Measurements from ENCODE around the gene CR1.
"Not testable (repeated sequence)": the region's sequence is repeated elsewhere in the genome, so short reads cannot be mapped to it uniquely, and the experiment has no call there.

The CR1 gene

GRCh38 chr1:207645635-207646081 lies 149.7 kb downstream of the CR1 start:
- DNase-seq = no peak

- no peak for DNase-seq
Observed at GRCh38 chr1:207646171-207646570, 150.2 kb downstream of the CR1 start.

DNA sequence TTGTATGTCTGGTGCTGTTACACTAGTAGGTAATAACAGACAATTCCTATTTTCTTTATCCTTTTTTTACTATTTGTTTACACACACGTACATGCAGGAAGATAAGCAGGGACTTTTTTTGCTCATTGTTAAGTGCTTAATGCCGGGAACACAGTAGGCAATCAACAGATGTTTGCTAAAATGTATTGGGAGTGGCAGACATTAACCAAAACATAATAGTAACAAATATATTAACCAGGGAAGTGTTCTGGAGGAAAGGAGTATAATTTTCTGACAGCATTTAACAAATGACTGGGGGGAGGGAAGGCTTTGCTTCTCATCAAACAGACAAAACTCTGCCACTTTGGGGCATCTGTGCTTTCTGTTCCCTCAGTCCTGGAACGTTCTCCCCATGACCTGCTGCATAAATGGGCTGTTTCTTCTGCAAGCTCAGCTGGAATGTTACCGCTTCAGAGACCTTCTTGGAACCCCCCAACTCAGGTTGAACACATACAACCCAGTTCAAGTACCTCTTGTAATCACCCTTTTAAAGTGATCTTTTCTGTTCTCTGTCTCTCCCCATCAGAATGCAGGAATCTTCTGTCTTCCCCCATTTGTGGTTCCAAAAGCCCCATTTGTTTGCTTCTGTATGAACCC lies 151.1 kb downstream of the CR1 start:
- no peak for DNase-seq

DNA sequence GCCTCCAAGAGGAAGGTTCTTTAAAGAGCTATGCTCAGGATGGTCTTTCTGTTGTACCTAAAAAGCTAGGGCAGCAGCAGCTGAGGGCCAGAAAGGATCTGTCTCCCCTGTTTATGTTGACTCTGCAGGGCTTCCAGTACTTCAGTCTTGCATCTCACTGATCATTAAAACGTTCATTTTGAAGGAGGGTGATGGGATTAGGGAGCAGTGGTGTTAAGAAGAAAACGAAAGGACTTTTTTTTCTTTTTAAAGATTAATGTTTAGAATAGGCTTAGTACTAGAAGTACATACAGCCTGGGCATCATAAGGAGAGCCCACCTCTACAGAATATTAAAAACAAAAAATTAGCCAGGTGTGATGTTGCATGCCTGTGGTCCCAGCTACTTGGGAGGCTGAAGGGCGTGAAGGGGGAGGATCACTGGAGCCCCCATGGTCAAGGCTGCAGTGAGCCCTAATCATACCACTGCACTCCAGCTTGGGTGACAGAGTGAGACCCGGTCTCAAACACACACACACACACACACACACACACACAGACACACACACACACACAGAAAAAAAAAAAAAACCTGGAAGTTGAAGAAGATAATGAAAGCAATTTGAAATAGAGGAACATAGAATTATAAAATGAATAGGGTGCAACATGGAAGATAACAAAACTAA lies 151.8 kb downstream of the CR1 start:
- no peak for DNase-seq

DNA sequence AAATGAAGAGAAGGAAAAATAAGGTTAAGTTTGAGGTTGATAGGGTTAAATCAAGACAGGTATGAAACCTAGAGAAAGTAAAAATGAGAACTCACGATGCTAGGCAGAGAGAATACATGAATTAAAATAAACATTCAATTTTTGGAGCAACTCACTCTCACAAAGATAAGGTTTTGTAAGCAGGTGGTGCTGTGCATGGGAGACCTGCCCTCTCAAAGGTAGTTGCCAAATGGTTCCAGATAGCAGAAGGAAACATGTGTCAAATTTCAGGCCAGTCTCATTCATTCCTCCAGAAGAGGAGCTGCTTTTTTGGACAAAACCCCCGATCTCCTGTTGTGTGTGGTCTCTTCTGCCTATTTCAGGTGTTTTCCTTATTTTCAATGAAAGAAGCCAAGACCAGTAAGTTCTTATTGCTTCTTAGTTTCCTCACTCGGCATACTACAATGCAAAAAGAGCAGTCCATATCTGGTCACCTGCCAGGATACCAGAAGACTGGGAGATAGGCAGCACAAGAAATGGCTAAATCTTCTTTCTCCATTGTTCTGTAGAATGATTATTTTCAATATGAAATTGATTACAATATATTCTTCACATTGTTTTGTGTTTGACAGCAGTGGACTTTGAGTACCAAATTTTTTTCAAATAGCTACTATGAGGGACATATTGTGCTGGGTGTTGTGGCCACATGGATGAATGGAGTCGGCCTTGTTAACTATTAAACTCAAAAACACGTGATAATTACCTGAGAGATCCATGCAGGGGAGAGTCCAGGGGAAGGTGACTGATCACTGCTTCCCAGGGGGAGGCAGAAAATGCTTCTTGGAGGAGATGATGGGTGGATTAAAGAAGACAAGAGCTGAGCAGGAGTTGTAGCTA lies 152.6 kb downstream of the CR1 start:
- DNase-seq = no peak

DNA sequence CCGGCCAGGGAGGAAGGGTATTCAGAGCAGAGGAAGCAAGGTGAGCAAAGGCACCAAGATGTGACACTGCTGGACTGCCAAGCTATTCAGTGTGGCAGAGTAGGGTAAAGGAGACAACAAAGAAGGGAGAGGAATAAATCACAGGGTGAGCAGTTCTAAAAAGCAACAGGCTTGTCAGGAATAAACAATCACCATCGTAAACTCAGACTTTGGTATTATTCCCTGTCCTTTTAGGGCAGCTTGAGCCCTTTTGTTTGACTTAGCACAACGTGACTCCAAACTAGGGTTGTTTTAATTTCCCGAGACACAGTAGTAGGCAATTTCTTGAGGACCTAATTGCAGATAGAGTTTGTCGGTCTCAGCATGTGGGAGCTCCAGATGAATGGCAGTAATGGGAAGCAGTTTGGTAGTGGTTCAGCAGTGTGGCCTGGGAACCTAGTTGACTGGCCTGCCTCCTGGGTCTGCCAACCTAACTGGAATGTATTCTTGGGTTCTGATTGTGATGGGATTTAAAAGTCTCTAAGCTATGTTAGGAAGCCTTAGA lies 153.3 kb downstream of the CR1 start:
- DNase-seq = no peak

DNA sequence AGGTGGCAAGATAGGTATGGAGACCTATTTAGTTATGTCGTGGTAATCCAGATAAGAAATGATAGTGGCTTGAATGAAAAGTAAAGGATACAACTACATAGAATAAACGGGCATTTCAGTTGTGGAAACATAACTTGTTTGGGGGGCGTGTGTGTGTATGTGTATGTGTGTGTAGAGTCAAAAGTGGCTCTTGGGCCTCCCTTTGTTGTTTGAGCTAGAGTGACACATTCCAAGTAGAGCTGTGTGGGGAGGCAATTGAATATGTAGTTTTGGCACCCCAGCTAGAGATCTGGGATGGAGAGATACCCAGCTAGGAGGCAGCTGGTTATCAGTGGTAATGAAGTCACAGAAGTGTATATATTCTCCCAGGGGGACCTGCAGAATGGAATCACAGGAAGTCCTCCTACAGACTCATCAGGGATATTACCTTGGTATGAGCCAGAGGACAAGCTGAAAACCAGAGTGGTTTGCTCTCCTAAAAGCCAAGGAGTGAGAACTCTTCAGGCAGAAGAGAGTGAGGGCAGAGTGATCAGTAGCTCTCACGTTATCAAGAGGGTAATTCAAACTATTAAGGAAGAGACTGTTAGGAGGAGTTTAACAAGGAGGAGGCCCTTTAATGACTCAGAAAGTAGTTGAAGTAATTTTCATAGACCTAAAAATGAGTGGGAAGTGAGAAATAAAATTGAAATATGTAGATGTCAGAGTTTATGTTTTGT lies 154.1 kb downstream of the CR1 start:
- no peak for DNase-seq

DNA sequence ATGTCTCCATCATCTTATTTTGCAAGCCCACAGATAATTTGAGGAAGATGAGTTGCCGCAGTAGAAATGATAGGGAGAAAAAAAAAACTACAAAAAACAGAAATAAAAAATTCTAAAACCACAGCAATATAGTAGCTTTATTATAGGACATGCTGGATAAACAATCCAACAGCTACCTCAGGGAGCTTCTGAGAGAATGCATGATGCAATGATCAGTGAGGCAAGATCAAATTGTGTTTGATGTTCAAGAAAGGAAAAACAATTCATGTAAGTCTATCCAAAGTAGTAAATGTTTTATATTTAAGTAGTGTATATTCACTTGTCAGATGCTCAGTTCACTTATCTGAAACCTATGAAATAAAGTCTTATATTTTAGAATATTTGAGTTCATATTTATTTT lies 155.6 kb downstream of the CR1 start:
- DNase-seq = no peak

DNA sequence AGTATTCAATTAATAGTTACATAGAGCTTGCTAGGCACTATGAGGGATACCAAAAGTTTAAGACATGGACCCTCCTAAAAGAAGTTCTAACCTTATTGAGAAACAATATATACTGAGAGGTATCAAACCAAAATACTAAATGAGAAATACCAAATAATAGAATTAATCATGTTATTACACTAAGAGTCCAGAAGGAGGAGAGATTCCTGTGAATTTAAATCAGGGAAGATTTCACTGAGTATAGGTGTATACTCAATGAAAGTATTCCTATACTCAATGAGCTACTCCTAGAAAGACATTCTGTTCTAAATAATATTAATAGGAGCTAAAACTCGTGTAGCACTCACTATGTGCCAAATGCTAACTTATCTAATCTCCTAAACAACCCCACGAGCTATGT lies 158.4 kb downstream of the CR1 start:
- no peak for DNase-seq

- DNase-seq = no peak
Observed at GRCh38 chr1:207658408-207658807, 162.5 kb downstream of the CR1 start.

GRCh38 chr1:207658904-207659485 lies 163.0 kb downstream of the CR1 start:
- no peak for DNase-seq

- no peak for DNase-seq
Observed at GRCh38 chr1:207659545-207660153, 163.7 kb downstream of the CR1 start.

GRCh38 chr1:207661420-207661819 lies 165.5 kb downstream of the CR1 start:
- not testable (repeated sequence) for DNase-seq

DNA sequence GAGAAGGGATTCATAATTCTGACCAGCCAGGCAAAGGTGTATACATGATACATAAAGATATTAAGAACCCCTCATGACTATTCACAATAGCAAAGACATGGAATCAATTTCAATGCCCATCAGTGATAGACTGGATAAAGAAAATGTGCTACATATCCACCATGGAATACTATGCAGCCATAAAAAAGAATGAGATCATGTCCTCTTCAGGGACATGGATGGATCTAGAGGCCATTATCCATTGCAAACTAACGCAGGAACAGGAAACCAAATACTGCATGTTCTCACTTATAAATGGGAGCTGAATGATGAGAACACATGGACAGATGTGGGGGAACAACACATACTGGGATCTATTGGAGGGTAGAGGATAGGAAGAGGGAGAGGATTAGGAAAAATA lies 170.4 kb downstream of the CR1 start:
- no peak for DNase-seq

GRCh38 chr1:207669528-207670009 lies 173.6 kb downstream of the CR1 start:
- no peak for DNase-seq

DNA sequence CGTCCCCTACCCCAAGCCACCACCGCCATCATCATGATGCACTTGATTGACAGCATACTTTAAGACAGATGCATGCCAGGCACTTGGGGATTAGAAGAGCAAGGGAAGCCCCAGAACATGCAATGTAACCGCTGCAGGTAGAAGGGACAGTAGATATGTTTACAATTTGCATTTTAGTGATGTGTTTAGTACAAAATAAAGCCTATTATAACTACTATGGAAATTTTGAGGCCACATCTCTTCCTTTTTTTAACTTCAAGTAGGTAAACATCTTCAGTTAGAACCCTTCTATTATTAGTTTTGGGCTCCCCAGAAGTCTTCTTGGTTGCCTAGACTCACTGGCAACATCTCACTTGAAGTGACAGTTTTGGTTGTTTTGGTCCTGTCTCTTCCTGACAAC lies 174.2 kb downstream of the CR1 start:
- DNase-seq = no peak

DNA sequence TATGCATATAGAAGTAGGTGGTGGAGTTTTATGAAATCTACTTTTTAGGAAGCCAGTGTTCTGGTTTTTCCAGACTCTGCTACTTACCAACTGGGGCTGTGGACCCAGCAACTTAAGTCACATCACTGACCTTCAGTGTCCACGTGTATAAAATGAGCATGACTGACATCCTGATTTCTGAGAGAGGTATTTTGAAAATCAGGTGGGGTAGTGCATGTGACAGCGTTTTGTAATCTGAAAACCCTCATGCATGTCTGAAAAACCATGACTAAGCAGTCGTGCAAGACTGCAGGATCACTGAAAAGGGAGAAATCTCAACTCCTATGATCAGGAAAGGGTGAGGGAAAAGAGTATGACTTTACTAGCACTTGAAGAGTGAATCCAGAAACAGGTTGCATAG lies 175.0 kb downstream of the CR1 start:
- no peak for DNase-seq

DNA sequence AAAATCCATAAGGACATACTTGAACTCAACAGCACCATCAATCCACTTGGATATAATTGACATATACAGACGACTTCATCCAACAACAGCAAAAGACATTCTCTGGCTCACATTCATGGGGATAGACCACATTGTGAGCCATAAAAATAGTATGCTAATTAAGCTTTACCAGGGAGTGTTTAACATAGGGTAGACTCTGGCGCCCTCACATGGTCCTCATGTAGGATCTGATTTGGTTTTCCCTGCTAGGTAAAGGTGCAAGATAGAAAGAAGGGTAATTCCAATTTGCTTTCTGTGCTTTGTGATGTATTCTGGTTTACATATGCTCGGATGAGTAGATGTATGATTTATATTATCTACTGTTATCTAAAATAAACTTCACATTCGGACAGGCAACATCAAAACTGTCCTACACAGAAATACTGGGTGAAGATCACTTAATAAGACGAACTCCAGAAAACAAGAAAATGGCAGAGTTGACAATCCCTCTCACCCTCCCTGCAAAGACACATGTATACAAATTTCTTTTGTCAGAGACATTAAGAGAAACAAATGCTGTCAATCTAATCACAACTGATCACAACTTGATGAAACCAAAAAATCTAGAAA lies 176.7 kb downstream of the CR1 start:
- DNase-seq = no peak

- no peak for DNase-seq
Observed at GRCh38 chr1:207673399-207673798, 177.4 kb downstream of the CR1 start.

DNA sequence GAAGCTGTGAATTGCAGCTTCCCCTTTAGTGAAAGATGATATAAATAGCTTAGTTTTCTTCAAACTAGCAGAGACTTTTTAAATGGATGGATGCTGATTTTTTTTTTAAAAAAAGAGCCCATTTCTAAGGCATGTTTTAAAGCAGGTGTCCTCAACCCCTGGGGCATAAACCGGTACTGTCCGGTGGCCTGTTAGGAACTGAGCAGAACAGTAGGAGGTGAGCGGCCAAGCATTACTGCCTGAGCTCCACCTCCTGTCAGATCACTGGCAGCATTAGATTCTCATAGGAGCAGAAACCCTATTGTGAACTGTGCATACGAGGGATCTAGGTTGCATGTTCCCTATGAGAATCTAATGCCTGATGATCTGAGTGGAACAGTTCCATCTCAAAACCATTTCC lies 180.2 kb downstream of the CR1 start:
- DNase-seq = no peak

- not testable (repeated sequence) for DNase-seq
Observed at GRCh38 chr1:207680590-207681388, 184.8 kb downstream of the CR1 start.
